Skeletal muscle satellite cell (primary cell): ENCODE data around the gene SHCBP1L. TPM values are rescaled to one million over a fixed set of nuclear protein-coding genes. Genes with fewer than 3 reads are reported as not detected.
A peak's percentile ranks its signal among the peaks of the same experiment; 100 is the strongest.

ENCODE experiments used
- H3K27me3 ChIP-seq: 2 replicates; pipeline ENCODE4 v1.7.0; 2013; ENCODE audit warnings: low read length; ENCODE audit not compliant: control insufficient read depth, insufficient read depth
- H3K36me3 ChIP-seq: 2 replicates; pipeline ENCODE4 v1.7.0; 2013; ENCODE audit warnings: mild to moderate bottlenecking, control low read depth, low read length; ENCODE audit not compliant: insufficient read depth
- H3K4me1 ChIP-seq: 2 replicates; pipeline ENCODE4 v1.7.0; 2013; ENCODE audit warnings: low read length; ENCODE audit not compliant: control insufficient read depth, insufficient read depth
- H3K4me2 ChIP-seq: 2 replicates; pipeline ENCODE4 v1.7.0; 2013; ENCODE audit warnings: mild to moderate bottlenecking, low read length
- H3K4me3 ChIP-seq: 2 replicates; pipeline ENCODE4 v1.7.0; 2013; ENCODE audit warnings: low read length
- H3K9ac ChIP-seq: 2 replicates; pipeline ENCODE4 v1.7.0; 2013; ENCODE audit warnings: mild to moderate bottlenecking, low read depth, low read length, moderate library complexity
- H3K9me3 ChIP-seq: replicated peaks from 2 replicates; pipeline ENCODE4 v1.7.0; 2013; ENCODE audit warnings: mild to moderate bottlenecking, control low read depth, low read length
- total RNA-seq: library from RNA; depleted of rRNA; stranded (reverse); fragments of >200 nt; gene quantifications from 2 replicates; pipeline ENCODE4 v1.2.3, GENCODE V29; 2012; rRNA removed

Gene SHCBP1L
- total RNA-seq = not detected in 2 replicates

DNA sequence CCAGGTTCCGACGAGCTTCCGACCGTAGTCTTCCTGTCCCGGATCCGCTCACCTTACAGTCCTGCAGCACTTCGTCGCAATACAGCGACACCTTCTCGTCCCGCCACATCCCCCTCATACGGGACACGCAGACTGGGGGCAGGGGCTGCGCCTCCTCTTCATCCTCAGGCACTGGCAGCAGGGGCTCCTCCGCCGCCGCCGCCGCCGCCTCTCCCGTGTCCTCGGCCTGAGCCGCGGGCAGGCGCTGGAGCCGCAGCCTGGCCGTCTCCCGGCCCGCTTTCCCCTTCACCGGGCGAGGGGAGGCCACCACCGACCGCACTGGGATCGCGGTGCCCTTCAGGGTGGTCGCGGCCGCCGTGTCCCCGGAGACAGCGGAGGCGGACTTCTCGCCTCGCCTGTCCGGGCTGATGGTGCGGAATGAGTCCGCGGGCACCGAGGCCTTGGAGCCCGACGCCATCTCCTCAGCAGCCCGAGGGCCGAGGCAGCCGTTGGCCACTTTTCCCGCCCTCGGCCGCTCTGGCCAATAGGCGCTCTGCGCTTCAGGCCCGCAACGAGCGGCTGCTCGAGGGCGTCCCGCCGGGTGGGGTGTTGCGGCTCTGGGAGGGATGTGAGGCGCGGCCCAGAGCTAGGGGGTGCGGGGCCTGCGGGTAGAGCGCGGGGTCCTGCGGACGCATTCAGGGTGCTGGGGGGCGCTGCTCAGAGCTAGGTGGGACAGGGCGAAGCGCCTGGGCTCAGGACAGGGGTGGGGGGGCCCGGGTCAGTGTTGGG lies at the start of gene SHCBP1L:
Gene SHCBP1L, minus strand, starts transcription at position 490 of the 768 bp plus-strand sequence. Its CDS starts 33 bp downstream, at position 457.
- Histone ChIP-seq H3K9ac (no peak within 1 kb of the TSS), H3K27me3 (no peaks in the 10 kb centered on the region), H3K9me3 (no peaks in the 10 kb centered on the region), H3K36me3 (no peaks in the 10 kb centered on the region), H3K4me1 (peaks cover 16% of the 10 kb centered on the region), H3K4me2 (peak within 1 kb of the TSS; percentile 26), H3K4me3 (no peak within 1 kb of the TSS)

DNA sequence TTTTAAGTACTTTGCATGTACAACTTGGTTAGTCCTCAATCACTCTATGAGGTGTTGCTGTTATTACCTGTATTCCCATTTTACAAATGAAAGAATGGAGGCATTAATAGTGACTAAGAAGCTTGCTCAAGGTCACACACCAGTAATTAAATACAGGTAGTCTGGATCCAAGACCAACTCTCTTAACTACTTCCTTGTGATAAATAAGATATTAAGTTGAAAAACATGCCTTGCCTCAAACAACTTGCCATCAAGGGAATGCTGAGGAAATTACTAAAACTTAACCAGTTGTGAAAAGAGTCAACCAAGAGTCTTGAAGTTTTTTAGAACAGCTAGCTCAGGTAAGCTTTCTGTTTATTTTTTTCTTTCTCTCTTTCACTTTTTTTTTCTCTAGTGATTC lies 49.3 kb upstream of the SHCBP1L start:
- no peaks in the 10 kb centered on the region for H3K27me3 ChIP-seq
- H3K4me3 ChIP-seq = no peak overlapping the region
- no peak overlapping the region for H3K9ac ChIP-seq
- H3K9me3 ChIP-seq = no peaks in the 10 kb centered on the region
- no peak overlapping the region for H3K4me2 ChIP-seq
- H3K36me3 ChIP-seq = no peaks in the 10 kb centered on the region
- peaks cover 14% of the 10 kb centered on the region for H3K4me1 ChIP-seq

DNA sequence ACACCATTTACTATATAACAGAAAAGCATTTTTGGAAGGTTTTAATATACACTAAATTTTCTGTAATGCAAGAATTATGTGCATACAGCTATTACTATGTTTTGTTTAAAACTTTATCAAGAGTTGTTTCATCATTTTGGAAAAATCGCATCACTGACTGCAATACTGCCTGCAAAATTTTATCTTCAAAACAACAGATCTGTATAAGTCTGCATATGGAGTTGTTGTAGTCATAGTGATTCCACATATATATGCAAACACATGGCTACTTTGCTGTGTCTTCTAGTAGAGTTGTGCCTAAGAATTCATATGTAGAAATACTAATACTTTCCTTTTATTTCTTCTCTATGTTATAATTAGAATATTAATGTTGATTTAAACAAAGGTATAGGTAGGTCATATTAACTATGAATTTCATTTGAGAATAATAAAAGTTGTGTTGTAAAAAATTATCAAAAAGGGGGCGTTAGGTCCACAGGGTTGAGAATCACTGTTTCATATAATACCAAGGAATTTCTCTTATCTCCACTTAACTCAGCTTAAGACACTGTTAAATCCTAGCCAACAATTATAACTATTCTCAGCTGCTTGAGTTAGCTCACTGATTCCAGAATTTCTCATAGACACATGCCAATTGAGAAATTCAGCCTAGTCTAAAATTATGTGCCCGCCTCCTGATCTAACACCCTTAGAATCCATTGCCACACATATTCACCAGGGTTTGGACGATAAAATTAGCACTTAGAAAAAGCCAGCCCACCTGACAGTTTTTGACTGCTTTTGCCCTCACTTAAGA lies 47.4 kb upstream of the SHCBP1L start:
- Histone ChIP-seq H3K36me3 (no peaks in the 10 kb centered on the region), H3K4me2 (no peak overlapping the region), H3K4me1 (peaks cover 14% of the 10 kb centered on the region), H3K4me3 (no peak overlapping the region), H3K9me3 (no peaks in the 10 kb centered on the region), H3K9ac (no peak overlapping the region), H3K27me3 (no peaks in the 10 kb centered on the region)

DNA sequence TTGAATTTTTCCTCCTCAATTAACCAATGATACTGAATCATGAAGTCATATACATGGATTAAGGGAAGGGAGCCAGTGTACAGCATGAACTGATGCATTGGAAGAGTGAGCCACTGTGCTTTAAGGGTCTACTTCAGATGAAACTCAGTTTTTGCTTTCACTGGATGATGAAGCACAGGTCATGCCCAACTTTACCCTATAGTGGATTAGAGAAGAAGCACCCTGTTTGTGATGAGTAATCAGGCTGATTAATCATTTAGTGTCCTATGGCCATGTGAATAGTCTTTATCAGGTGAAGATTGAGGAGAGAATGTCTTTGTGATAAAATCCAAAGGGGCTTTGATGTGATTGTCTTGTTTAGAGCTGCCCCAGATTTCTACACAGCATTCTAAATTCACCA lies 45.5 kb upstream of the SHCBP1L start:
- no peak overlapping the region for H3K4me2 ChIP-seq
- H3K27me3 ChIP-seq = no peaks in the 10 kb centered on the region
- H3K9ac ChIP-seq = no peak overlapping the region
- peaks cover 12% of the 10 kb centered on the region for H3K4me1 ChIP-seq
- H3K36me3 ChIP-seq = no peaks in the 10 kb centered on the region
- H3K9me3 ChIP-seq = no peaks in the 10 kb centered on the region
- no peak overlapping the region for H3K4me3 ChIP-seq

DNA sequence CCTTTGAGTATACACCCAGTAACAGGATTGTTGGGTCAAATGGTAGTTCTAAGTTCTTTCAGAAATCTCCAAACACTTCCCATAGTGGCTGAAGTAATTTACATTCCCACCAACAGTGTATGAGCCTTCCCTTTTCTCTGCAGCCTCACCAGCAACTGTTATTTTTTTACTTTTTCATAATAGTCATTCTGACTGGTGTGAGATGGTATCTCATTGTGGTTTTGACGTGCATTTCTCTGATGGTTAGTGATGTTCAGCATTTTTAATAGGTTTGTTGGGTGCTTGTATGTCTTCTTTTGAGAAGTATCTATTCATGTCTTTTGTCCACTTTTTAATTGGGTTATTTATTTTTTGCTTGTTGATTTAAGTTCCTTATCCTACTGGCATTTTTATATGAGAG lies 43.9 kb upstream of the SHCBP1L start:
- Histone ChIP-seq H3K27me3 (no peaks in the 10 kb centered on the region), H3K4me2 (no peak overlapping the region), H3K4me3 (no peak overlapping the region), H3K9ac (no peak overlapping the region), H3K36me3 (no peaks in the 10 kb centered on the region), H3K4me1 (no peaks in the 10 kb centered on the region), H3K9me3 (no peaks in the 10 kb centered on the region)

DNA sequence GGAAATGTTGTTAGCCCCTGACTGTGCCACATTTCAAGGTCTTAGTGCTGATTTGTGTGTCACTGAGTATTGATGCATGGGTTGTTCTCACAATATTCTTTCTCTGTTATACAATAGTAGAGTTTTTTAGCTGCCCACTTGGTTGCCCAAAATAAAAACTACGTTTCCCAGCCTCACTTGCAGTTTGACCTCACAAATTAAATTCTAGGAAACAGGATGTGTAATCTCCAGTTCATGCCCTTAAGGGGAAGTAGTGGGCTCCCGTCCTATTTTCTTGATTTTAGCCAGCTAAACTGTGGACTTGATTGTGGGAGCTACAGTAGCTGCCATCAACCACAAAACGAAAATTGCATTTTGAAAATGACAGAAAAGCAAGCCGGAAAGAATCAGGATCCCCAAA lies 42.9 kb upstream of the SHCBP1L start:
- Histone ChIP-seq H3K36me3 (no peaks in the 10 kb centered on the region), H3K9ac (no peak overlapping the region), H3K27me3 (no peaks in the 10 kb centered on the region), H3K4me1 (peaks cover 3% of the 10 kb centered on the region), H3K9me3 (no peaks in the 10 kb centered on the region), H3K4me3 (no peak overlapping the region), H3K4me2 (no peak overlapping the region)

DNA sequence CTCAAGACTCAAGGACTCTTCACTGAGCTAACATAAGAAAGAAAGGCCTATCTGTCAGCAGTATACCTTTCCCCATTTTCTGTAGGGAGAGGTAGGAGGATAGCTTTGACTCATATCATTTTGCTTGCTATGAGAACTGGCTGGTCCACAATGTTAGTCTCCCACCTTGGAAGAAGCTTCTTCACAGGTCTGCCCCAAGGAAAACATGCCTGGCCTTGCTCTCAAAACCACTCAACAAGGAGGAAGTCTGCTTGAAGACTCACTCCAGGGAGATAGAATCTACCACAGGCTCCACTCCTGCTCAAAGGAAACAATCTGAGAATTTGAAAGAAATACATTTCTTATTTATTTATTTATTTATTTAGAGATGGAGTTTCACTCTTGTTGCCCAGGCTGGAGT lies 40.8 kb upstream of the SHCBP1L start:
- H3K4me1 ChIP-seq = peaks cover 16% of the 10 kb centered on the region
- H3K27me3 ChIP-seq = no peaks in the 10 kb centered on the region
- no peaks in the 10 kb centered on the region for H3K9me3 ChIP-seq
- H3K4me2 ChIP-seq = no peak overlapping the region
- H3K9ac ChIP-seq = no peak overlapping the region
- no peaks in the 10 kb centered on the region for H3K36me3 ChIP-seq
- H3K4me3 ChIP-seq = no peak overlapping the region

DNA sequence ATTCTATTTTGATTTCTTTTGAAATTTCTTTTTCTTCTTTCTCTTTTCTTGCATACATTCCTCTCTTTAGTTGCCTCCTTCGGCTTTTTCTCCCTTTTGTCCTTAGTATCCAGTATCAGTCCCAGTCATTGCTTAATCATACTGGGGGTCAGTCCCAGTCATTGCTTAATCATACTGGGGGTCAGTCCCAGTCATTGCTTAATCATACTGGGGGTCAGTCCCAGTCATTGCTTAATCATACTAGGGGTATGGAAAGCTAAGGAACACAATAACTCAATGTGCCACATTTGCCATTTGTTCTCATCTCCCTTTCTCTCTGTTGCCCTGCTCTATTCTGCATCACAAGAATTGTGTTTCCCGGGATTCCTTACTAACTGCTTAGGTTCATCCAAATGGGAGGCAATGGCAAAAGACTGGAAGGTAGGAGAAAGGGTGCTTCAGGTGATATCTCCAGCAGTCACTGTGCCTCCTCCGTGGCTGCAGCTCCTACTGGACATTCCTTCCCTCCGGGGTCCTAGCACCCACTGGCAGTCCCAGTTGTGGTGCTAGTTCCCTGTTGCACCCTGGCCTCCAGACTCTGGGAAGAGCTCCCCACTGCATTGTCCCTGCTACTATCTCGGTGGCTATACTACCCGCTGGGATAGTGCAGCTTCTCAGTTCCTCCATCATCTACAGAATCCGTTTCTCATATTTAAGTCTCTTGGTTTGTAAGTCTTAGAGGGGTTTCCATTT lies 37.6 kb upstream of the SHCBP1L start:
- no peaks in the 10 kb centered on the region for H3K36me3 ChIP-seq
- H3K27me3 ChIP-seq = no peaks in the 10 kb centered on the region
- H3K4me3 ChIP-seq = peak overlapping the region; percentile 11
- H3K9me3 ChIP-seq = no peaks in the 10 kb centered on the region
- H3K9ac ChIP-seq = peak overlapping the region; percentile 39
- H3K4me1 ChIP-seq = peaks cover 16% of the 10 kb centered on the region
- H3K4me2 ChIP-seq = peak overlapping the region; percentile 69

DNA sequence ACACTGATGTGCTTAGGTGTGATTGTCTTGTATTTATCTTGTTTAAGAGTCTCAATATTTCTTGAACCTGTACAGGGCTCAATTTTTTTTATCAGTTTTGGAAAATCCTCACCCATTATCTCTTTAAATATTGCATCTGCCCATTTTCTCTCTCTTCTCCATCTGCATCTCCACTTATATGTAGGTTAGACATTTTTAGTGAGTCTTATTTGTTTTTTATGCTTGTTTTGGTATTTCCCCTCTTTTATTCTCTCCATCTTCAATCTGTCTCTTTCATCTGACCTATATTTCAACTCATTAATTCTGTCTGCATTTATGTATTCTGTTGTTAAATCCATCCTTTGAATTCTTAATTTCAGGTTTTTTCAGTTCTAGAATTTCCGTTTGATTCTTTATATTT lies 32.9 kb upstream of the SHCBP1L start:
- Histone ChIP-seq H3K9me3 (no peaks in the 10 kb centered on the region), H3K27me3 (no peaks in the 10 kb centered on the region), H3K4me1 (peaks cover 12% of the 10 kb centered on the region), H3K4me3 (no peak overlapping the region), H3K36me3 (no peaks in the 10 kb centered on the region), H3K9ac (no peak overlapping the region), H3K4me2 (no peak overlapping the region)

DNA sequence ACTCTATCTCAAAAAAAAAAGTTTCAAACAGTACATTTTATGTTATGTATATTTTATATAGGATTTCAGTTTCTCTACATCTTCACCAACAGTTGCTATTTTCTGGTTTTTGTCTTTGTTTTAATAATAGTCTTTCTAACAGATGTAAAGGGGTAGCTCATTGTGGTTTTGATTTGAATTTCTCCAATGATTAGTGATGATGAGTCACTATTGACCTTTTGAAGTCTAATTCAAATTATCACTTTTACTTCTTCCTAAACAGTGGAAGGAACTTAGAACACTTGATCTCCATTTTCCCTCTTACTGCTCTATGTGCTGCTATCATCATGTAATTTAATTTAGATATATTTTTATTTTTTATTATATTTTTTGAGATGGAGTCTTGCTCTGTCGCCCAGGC lies 31.7 kb upstream of the SHCBP1L start:
- no peak overlapping the region for H3K4me3 ChIP-seq
- no peaks in the 10 kb centered on the region for H3K27me3 ChIP-seq
- no peak overlapping the region for H3K4me2 ChIP-seq
- no peaks in the 10 kb centered on the region for H3K36me3 ChIP-seq
- H3K9me3 ChIP-seq = no peaks in the 10 kb centered on the region
- no peak overlapping the region for H3K9ac ChIP-seq
- peaks cover 1% of the 10 kb centered on the region for H3K4me1 ChIP-seq

DNA sequence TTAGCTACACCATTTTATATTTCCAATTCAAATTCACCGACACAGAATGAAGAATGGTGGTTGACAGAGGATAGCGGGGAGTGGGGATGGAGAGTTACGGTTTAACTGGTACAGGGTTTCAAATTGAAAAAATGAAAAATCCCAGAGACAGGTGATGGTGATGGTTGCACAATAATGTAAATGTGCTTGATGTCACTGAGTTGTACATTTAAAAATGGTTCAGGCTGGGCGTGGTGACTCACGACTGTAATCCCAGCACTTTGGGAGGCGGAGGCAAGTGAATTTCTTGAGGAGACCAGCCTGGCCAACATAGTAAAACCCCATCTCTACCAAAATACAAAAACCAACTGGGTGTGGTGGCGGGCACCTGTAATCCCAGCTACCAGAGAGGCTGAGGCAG lies 31.2 kb upstream of the SHCBP1L start:
- H3K9me3 ChIP-seq = no peaks in the 10 kb centered on the region
- no peaks in the 10 kb centered on the region for H3K27me3 ChIP-seq
- H3K9ac ChIP-seq = no peak overlapping the region
- H3K4me3 ChIP-seq = no peak overlapping the region
- no peak overlapping the region for H3K4me2 ChIP-seq
- H3K4me1 ChIP-seq = no peaks in the 10 kb centered on the region
- no peaks in the 10 kb centered on the region for H3K36me3 ChIP-seq
